HG03139 (cell line): ENCODE data around the gene ZDHHC11.
"Not testable (repeated sequence)": the region's sequence is repeated elsewhere in the genome, so short reads cannot be mapped to it uniquely, and the experiment has no call there.

ENCODE experiments used
- ATAC-seq: cut with Tn5 transposase; IDR thresholded peaks from one replicate; pipeline ENCODE4 v1.9.1; 2021; ENCODE audit not compliant: unreplicated experiment

ZDHHC11 gene

DNA sequence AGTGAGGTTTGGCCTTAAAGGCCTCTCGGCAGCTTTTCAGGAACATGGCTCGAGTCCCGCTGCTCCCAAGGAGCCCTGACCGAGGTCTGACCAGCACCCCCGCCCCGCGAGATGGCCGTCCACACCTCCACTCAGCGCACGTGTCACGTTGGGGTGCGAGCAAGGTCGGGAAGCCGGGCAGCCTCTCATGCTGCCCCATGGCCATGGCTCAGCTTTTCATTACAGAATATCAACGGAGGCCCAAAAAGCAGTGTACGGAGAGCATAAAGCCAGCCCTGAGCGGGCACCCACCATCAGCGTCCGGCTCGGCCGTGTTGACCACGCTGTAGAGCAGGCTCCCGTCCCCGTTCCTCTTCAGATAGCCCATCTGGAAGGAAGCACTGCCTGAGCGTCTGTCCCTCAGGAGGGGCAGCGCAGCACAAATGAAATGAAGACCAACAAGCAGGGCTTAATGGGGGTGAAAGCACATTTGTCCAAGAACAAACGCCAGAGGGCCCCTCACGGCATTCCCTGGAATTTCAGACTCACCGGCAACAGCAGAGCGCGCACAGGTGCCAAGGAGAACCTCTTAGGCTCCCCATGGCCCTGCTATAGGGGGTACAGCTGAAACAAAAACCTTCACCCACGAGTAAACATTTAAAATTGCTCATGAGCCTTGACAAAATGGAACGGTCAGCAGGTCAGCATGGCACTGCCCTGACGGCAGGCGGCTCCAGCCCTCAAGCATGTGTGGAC is 30.2 kb upstream of the ZDHHC11 start:
- ATAC-seq: no peak

GRCh38 chr5:878677-879076 is 27.9 kb upstream of the ZDHHC11 start:
- not testable (repeated sequence) for ATAC-seq

GRCh38 chr5:878125-878524 is 27.3 kb upstream of the ZDHHC11 start:
- no peak for ATAC-seq

GRCh38 chr5:876398-877365 is 25.9 kb upstream of the ZDHHC11 start:
- no peak for ATAC-seq

GRCh38 chr5:875931-876330 is 25.1 kb upstream of the ZDHHC11 start:
- no peak for ATAC-seq

DNA sequence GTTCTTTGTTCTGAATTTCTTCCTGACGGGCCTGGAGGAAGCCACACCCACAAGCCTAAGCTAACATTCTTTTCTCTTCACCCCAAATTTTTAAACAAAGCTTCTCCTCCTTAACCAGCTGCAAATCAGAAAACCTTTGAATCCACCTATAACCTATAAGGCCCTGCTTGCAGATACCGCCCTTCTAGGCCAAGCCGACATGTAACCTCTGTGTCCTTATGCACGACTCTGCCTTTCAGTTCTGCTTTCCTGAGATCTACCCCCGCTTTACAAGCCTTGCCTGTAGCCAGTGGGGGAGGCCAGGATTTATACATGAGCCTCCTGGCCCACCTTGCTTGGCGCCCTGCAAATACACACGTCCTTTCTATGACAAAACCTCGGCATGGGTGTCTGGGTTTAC is 22.5 kb upstream of the ZDHHC11 start:
- ATAC-seq: no peak

DNA sequence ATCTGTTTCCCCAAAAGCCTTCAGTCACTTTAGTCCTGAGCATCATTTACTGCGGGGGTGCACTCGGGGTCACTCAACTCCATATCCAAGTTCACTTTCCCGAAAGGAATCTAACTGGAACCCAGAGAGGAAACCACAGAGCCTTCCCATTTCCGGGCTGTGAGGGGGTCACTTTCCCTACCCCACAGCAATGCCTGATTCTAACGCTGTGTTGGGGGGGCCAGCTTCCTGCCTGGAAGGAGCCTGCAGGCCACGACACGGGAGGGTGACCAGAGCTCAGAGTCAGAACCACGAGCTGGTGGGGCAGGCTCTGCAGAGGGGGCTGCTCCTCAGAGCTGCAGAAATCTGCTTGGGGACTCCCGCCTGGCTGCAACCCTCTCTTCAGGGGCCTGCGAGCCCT is 21.5 kb upstream of the ZDHHC11 start:
- ATAC-seq: no peak

GRCh38 chr5:871596-872298 is 21.0 kb upstream of the ZDHHC11 start:
- no peak for ATAC-seq

DNA sequence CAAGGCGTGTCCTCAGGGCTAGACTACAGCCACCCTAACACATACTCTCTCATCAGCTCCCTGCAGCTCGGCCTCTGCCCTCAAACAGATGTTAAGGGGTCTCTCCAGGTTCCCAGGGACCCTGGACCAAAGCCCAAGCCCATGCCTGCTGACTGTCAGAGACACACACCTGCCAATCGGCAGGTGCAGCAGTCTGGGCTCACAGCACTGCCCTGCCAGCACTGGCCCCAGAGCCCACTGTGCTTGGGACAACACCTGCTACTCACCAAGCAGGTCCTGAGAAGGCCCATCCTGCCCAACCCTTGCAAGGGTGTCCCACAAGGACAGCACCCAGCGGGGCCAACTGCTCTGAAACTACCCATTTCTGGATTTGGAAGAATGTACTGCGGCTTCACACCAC is 20.2 kb upstream of the ZDHHC11 start:
- ATAC-seq: no peak

- ATAC-seq: no peak
Measured at GRCh38 chr5:868428-869135, 17.8 kb upstream of the ZDHHC11 start.

- ATAC-seq: no peak
Measured at GRCh38 chr5:867300-867870, 16.6 kb upstream of the ZDHHC11 start.

- ATAC-seq: no peak
Measured at GRCh38 chr5:865771-866170, 15.0 kb upstream of the ZDHHC11 start.

DNA sequence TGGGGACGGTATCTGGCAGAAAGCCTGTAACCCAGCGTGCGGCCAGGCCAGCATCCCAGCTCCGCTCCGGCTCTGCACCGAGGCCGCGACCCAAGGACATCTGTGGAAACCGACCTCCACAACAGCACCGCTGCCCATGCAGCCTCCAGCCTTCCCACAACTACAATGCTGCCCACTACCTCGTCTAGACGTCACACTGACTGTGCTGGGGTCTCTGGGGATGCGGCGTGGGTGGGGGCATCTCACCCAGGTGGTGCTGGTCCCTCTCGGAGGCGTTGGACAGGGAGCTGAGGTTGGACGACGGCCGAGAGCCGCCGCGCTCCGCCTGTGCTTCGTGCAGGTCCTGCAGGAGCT is 14.4 kb upstream of the ZDHHC11 start:
- ATAC-seq: no peak

GRCh38 chr5:864492-865167 is 13.8 kb upstream of the ZDHHC11 start:
- no peak for ATAC-seq

GRCh38 chr5:863244-863805 is 12.5 kb upstream of the ZDHHC11 start:
- no peak for ATAC-seq

- no peak for ATAC-seq
Measured at GRCh38 chr5:862367-863243, 11.8 kb upstream of the ZDHHC11 start.

GRCh38 chr5:861442-862366 is 10.9 kb upstream of the ZDHHC11 start:
- ATAC-seq: no peak
